Suprapubic skin (tissue), 4 donors: Measurements from ENCODE around the gene TBATA. TPM values are rescaled to one million over a fixed set of nuclear protein-coding genes. Genes with fewer than 3 reads are reported as not detected.

Experiments
- DNase-seq, 2 donors: peaks; one replicate each; pipeline ENCODE4 v3.0.0-alpha.2; 2019; ENCODE audit warnings: low spot score in 2 of 2
- H3K27ac ChIP-seq: fragments of 200-600 bp; sonication (generic); one replicate; pipeline ENCODE4 v1.5.1; 2019
- H3K27me3 ChIP-seq: fragments of 200-600 bp; sonication (generic); one replicate; pipeline ENCODE4 v1.5.1; 2019
- H3K36me3 ChIP-seq: fragments of 200-600 bp; sonication (generic); one replicate; pipeline ENCODE4 v1.5.1; 2019
- H3K4me1 ChIP-seq: fragments of 200-600 bp; sonication (generic); one replicate; pipeline ENCODE4 v1.5.1; 2019
- H3K4me3 ChIP-seq: fragments of 200-600 bp; sonication (generic); one replicate; pipeline ENCODE4 v1.5.1; 2019; ENCODE audit warnings: mild to moderate bottlenecking
- H3K9me3 ChIP-seq: fragments of 200-600 bp; sonication (generic); one replicate; pipeline ENCODE4 v1.5.1; 2019
- EP300 ChIP-seq: sonication (generic); formaldehyde crosslinking; IDR thresholded peaks from one replicate; pipeline ENCODE4 v1.6.1; 2017; ENCODE audit warnings: antibody characterized with exemption
- POLR2A ChIP-seq, 2 donors: fragments of 450-650 bp; IDR thresholded peaks; one replicate each; pipeline ENCODE4 v1.6.1; 2017; ENCODE audit warnings: antibody characterized with exemption in 2 of 2, mild to moderate bottlenecking in 2 of 2, moderate library complexity in 2 of 2
- POLR2AphosphoS5 ChIP-seq, 3 donors: sonication (generic); formaldehyde crosslinking; IDR thresholded peaks; one replicate each; pipeline ENCODE4 v1.6.1; 2017; ENCODE audit warnings: antibody characterized with exemption in 3 of 3
- WGBS: methylation state at CpG from one replicate; pipeline ENCODE4 v1.1.5; 2018; 5-methylcytosine and 5-hydroxymethylcytosine counted together
- total RNA-seq, 4 donors: library from RNA; depleted of rRNA; stranded (reverse); fragments of >200 nt; gene quantifications; one replicate each; pipeline ENCODE4 v1.1.0, GENCODE V29; 2016
- TF ChIP-seq, protein P1 (sequence below), 2 donors: fragments of 200-600 bp in 1 of 2; fragments of 450-650 bp in 1 of 2; sonication (generic) in 1 of 2; IDR thresholded peaks; one replicate each; pipeline ENCODE4 v1.5.1; 2016 to 2019; ENCODE audit warnings: antibody characterized with exemption in 2 of 2, mild to moderate bottlenecking in 1 of 2, moderate library complexity in 1 of 2

The TBATA gene, protein sequence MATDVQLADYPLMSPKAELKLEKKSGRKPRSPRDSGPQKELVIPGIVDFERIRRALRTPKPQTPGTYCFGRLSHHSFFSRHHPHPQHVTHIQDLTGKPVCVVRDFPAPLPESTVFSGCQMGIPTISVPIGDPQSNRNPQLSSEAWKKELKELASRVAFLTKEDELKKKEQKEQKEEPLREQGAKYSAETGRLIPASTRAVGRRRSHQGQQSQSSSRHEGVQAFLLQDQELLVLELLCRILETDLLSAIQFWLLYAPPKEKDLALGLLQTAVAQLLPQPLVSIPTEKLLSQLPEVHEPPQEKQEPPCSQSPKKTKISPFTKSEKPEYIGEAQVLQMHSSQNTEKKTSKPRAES
- total RNA-seq = under 1 TPM in 1 of 4 donors, not detected in 3; 0.68 TPM

DNA sequence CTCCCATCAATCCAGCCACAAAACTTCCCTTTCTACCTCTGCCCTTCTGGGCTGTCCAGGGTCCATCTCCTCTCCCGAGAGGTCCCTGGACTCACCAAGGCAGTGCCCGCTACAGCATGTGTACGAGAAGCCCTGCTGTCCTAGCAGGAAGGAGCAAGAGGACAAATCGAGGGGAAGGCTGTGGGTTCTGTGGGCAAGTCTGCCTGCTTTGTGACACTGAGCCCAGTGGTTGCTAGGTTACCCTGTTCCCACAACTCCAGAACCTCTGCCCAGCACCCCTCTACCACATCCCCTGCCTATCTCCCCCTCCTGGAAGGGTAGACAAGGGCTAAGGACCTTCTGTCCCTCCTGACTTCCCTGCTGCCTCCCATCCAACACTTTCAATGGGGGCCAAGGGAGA, at the start of gene TBATA:
TBATA (minus strand) TSS at position 188 of the 400 bp plus-strand sequence. CDS start 1,998 bp downstream, outside the sequence.
- no peaks in the 10 kb centered on the region for H3K9me3 ChIP-seq
- TF ChIP-seq POLR2A (IDR thresholded peaks at IDR 0.05) (no peak), EP300 (no peak), POLR2AphosphoS5 (IDR thresholded peaks at IDR 0.05) (no peak)
- TF ChIP-seq, protein P1, sequence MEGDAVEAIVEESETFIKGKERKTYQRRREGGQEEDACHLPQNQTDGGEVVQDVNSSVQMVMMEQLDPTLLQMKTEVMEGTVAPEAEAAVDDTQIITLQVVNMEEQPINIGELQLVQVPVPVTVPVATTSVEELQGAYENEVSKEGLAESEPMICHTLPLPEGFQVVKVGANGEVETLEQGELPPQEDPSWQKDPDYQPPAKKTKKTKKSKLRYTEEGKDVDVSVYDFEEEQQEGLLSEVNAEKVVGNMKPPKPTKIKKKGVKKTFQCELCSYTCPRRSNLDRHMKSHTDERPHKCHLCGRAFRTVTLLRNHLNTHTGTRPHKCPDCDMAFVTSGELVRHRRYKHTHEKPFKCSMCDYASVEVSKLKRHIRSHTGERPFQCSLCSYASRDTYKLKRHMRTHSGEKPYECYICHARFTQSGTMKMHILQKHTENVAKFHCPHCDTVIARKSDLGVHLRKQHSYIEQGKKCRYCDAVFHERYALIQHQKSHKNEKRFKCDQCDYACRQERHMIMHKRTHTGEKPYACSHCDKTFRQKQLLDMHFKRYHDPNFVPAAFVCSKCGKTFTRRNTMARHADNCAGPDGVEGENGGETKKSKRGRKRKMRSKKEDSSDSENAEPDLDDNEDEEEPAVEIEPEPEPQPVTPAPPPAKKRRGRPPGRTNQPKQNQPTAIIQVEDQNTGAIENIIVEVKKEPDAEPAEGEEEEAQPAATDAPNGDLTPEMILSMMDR (IDR thresholded peaks at IDR 0.05) = no peak
- no peaks in the 10 kb centered on the region for H3K36me3 ChIP-seq
- no peak within 1 kb of the TSS for H3K4me3 ChIP-seq
- peaks cover 4% of the 10 kb centered on the region for H3K27me3 ChIP-seq
- peaks cover 4% of the 10 kb centered on the region for H3K4me1 ChIP-seq
- DNase-seq = no peak
- no peak within 1 kb of the TSS for H3K27ac ChIP-seq
- WGBS = 68% methylated on average over 4 of the region's 4 CpGs

DNA sequence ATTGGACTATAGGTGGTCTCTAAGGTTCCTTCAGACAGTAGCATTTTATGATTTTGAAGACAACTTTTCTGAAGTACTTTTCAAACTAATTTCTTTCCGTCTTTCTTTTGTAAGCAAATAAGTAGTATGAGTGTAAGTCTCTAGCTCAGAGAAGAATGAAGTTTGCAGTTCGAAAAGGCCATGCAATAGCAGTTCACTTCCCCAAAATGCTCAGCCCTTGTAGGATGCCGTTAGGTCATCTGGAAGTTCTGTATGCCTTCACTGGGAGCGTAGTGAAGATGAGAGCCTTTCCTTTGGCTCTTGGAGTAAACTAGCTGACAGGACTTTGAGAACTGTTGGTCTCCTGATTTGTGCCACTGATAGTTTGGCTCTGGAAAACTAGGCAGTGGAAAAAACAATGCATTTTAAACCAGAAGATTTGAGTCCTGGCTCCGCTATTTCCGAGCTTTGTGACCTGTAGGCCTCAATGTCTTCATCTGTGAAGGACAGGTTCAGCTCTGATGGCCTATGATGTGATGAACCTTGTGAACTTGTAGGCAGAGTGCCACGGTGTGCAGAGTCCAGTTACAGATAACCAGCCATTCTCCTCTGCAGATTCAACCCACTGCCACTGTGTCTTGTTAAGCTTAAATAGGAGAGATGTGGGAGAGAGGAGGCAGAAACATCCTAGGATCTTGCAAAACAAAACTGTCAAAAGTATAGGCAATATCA, 49.4 kb upstream of the TBATA start:
- 89% methylated on average over 7 of the region's 7 CpGs for WGBS
- Histone ChIP-seq H3K4me1 (peaks cover 10% of the 10 kb centered on the region), H3K4me3 (no peak overlapping the region), H3K36me3 (peaks cover 4% of the 10 kb centered on the region), H3K27ac (no peak overlapping the region), H3K27me3 (no peaks in the 10 kb centered on the region), H3K9me3 (no peaks in the 10 kb centered on the region)
- no peak for DNase-seq
- no peak for TF ChIP-seq POLR2A (IDR thresholded peaks at IDR 0.05)
- no peak for TF ChIP-seq EP300
- no peak for TF ChIP-seq POLR2AphosphoS5 (IDR thresholded peaks at IDR 0.05)
- TF ChIP-seq, protein P1 (IDR thresholded peaks at IDR 0.05) = no peak

DNA sequence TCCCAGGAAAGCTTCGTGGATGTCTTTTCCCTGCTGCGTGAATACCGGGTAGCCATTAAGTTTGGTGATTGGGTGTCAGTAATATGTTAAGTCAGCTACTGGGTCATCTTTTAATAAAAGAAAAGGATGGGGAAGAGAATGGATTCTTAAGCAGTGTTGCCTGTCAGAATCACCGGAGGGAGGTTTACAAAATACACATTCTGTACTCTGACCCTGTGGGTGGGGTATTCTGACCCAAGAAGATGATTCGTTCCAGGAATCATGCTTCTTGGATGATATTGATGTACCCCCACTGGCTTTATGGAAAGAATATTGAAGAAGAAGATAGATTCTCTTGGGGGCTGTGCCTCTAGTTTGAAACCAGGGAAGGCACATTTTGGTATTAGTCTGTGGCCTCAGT, 48.8 kb upstream of the TBATA start:
- H3K27me3 ChIP-seq = no peaks in the 10 kb centered on the region
- TF ChIP-seq EP300 (no peak), POLR2AphosphoS5 (IDR thresholded peaks at IDR 0.05) (no peak), POLR2A (IDR thresholded peaks at IDR 0.05) (no peak)
- TF ChIP-seq, protein P1 (IDR thresholded peaks at IDR 0.05) = no peak
- no peak overlapping the region for H3K27ac ChIP-seq
- H3K9me3 ChIP-seq = no peaks in the 10 kb centered on the region
- no peak overlapping the region for H3K4me3 ChIP-seq
- DNase-seq = no peak
- peaks cover 4% of the 10 kb centered on the region for H3K36me3 ChIP-seq
- 94% methylated on average over 5 of the region's 5 CpGs for WGBS
- H3K4me1 ChIP-seq = peaks cover 11% of the 10 kb centered on the region

DNA sequence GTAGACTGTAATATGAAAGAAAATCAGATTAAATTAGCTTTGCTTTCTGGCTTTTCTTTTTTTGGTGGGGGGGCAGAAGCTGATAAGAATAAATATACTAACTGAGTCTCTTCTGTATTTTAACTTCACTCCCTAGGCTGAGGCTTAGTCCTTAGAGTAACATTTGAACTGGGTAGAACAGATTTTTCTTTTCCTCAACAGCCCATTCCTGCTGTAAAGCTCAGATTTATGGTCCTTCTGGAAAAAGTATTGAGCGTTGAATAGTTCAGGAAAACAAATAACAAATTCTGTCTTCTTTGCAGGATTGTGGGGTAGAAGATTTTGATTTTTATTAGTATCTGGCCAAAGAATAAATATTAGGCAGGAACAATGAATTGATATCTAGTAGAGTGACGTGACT, 48.4 kb upstream of the TBATA start:
- TF ChIP-seq, protein P1 (IDR thresholded peaks at IDR 0.05) = no peak
- no peak for TF ChIP-seq POLR2A (IDR thresholded peaks at IDR 0.05)
- TF ChIP-seq POLR2AphosphoS5 (IDR thresholded peaks at IDR 0.05) = no peak
- no peak for TF ChIP-seq EP300
- 88% methylated on average over 2 of the region's 2 CpGs for WGBS
- Histone ChIP-seq H3K9me3 (no peaks in the 10 kb centered on the region), H3K27me3 (no peaks in the 10 kb centered on the region), H3K4me1 (peaks cover 11% of the 10 kb centered on the region), H3K27ac (no peak overlapping the region), H3K4me3 (no peak overlapping the region), H3K36me3 (peaks cover 4% of the 10 kb centered on the region)
- no peak for DNase-seq

DNA sequence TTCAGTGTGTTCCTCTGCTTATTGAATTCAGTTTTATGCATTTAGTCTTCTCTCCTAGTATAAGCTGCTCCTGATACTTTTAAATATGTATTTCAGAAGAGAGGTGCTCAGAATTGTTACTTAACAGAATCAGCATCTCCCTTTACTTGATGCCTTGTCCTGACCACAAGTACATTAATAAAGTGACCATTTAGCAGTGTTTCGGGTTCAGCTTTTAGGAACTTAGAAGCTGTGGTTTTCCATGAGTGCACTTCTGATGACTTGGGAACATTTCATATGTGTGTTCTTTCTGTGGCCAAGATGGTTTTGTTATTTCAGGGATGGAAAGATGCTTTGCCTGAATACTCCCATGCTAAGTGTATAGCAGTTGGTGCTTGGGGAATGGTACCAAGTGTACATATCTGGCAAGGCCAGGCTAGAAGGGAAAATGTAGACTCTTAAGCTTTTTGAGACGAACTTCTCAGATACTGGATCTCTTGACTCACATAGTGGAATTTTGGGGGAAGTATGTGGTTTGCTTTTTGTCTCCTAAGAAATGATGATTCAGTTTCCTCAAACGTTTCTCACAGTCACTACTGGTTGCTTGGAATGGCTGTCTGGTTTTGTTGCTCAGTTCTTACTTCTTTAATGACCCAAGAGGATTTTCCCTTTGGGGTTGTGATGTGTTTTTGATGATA, 47.8 kb upstream of the TBATA start:
- no peaks in the 10 kb centered on the region for H3K27me3 ChIP-seq
- no peak overlapping the region for H3K4me3 ChIP-seq
- H3K27ac ChIP-seq = no peak overlapping the region
- H3K4me1 ChIP-seq = peaks cover 11% of the 10 kb centered on the region
- 52% methylated on average over 3 of the region's 3 CpGs for WGBS
- H3K36me3 ChIP-seq = peaks cover 4% of the 10 kb centered on the region
- TF ChIP-seq, protein P1 (IDR thresholded peaks at IDR 0.05) = no peak
- TF ChIP-seq EP300 (no peak), POLR2AphosphoS5 (IDR thresholded peaks at IDR 0.05) (no peak), POLR2A (IDR thresholded peaks at IDR 0.05) (no peak)
- H3K9me3 ChIP-seq = no peaks in the 10 kb centered on the region
- DNase-seq = no peak
